ENCODE results near the gene GPC3. TPM values are rescaled to one million over a fixed set of nuclear protein-coding genes. Genes with fewer than 3 reads are reported as not detected.

The GPC3 gene
- total RNA-seq, 1 experiment from 2014 or later = 0.98 TPM

- no peaks in the 10 kb centered on the region for H4K20me1 ChIP-seq (ENCODE audit: insufficient read depth)
- CTCF ChIA-PET = no interaction called here
These were observed 104.4 kb downstream of the GPC3 start for GRCh38 chrX:133881007-133881406.

More at GRCh38 chrX:133881007-133881406, 104.4 kb downstream of the GPC3 start:
- intact Hi-C loops (cut with micrococcal nuclease) = no loop called here
- Histone ChIP-seq H3K79me2 (ENCODE audit: insufficient read depth, low read length) (no peaks in the 10 kb centered on the region), H2AFZ (ENCODE audit: low read depth, low read length, poor library complexity, severe bottlenecking) (no peak overlapping the region), H3K9me3 (ENCODE audit: control insufficient read depth in 1 of 2, insufficient read depth in 1 of 2, low read depth in 1 of 2, low read length in 2 of 2) (no peaks in the 10 kb centered on the region), H3K9me2 (ENCODE audit: insufficient read depth) (no peaks in the 10 kb centered on the region), H3K4me3 (replicated peaks in 1 of 2; ENCODE audit: low read depth in 1 of 2, low read length in 2 of 2) (no peak overlapping the region), H3K4me1 (ENCODE audit: control insufficient read depth in 1 of 2, insufficient read depth in 2 of 2, low read length in 2 of 2) (no peaks in the 10 kb centered on the region), H3K36me3 (ENCODE audit: control insufficient read depth in 1 of 2, insufficient read depth in 2 of 2, low read length in 2 of 2) (no peaks in the 10 kb centered on the region), H3K27me3 (ENCODE audit: insufficient read depth, low read length) (no peaks in the 10 kb centered on the region), H3K27ac (ENCODE audit: low read depth, low read length) (no peak overlapping the region), H3K9ac (ENCODE audit: low read length) (no peak overlapping the region), H3K4me2 (ENCODE audit: low read length) (no peak overlapping the region)
- TF ChIP-seq ATF3 (IDR thresholded peaks at IDR 0.05) = no peak
- TF ChIP-seq EZH2 (IDR thresholded peaks at IDR 0.05) = no peak
- TF ChIP-seq CEBPB (IDR thresholded peaks at IDR 0.05; ENCODE audit: low read depth) = no peak
- TF ChIP-seq ZFX (IDR thresholded peaks at IDR 0.05) = no peak
- TF ChIP-seq JUND (IDR thresholded peaks at IDR 0.05) = no peak
- TF ChIP-seq YY1 (IDR thresholded peaks at IDR 0.05; ENCODE audit: extremely low read depth, insufficient replicate concordance, low read depth, low read length) = no peak
- no peak for TF ChIP-seq RAD21 (IDR thresholded peaks at IDR 0.05; ENCODE audit: low read depth)
- no peak for TF ChIP-seq EZH2phosphoT487 (IDR thresholded peaks at IDR 0.05; ENCODE audit: borderline replicate concordance)
- no peak for TF ChIP-seq POLR2A (IDR thresholded peaks at IDR 0.05; ENCODE audit: borderline replicate concordance, extremely low read depth, insufficient read depth, insufficient read length)
- TF ChIP-seq CTCF (IDR thresholded peaks at IDR 0.05 in 2 of 3, conservative IDR thresholded peaks at IDR 0.05 in 1 of 3; ENCODE audit: borderline replicate concordance in 1 of 3, insufficient read depth in 1 of 3, low read depth in 2 of 3, low read length in 2 of 3) = no peak
- no peak for TF ChIP-seq SP1 (IDR thresholded peaks at IDR 0.05; ENCODE audit: low read depth)
- TF ChIP-seq TCF7L2 (IDR thresholded peaks at IDR 0.05; ENCODE audit: borderline replicate concordance, extremely low read depth, insufficient read depth, insufficient read length) = no peak
- no peak for TF ChIP-seq POLR2AphosphoS5 (IDR thresholded peaks at IDR 0.05; ENCODE audit: low read depth, low read length)
- TF ChIP-seq EGR1 (IDR thresholded peaks at IDR 0.05; ENCODE audit: low read depth) = no peak
- TF ChIP-seq FOSL1 (IDR thresholded peaks at IDR 0.05; ENCODE audit: low read depth) = no peak
- no peak for TF ChIP-seq ELF1 (IDR thresholded peaks at IDR 0.05; ENCODE audit: borderline replicate concordance, low read depth)
- TF ChIP-seq ZBTB33 (IDR thresholded peaks at IDR 0.05; ENCODE audit: extremely low read depth, insufficient replicate concordance, low read length) = no peak
- ChIA-PET RAD21 (ENCODE audit: low non-redundant PET in 1 of 2, low total read pairs in 2 of 2, uncharacterized antibody in 2 of 2, unreplicated experiment in 2 of 2) (no interaction called here), POLR2A (no interaction called here)
- DNase-seq (ENCODE audit: low read depth, low spot score) = no peak
- BruUV-seq (replicated peaks) = no TSS peak
- no peak for ATAC-seq
